HCT116 (cell line): ENCODE measurements around the gene OR2H1. TPM values are rescaled to one million over a fixed set of nuclear protein-coding genes. Genes with fewer than 3 reads are reported as not detected.

Experiments
- ATAC-seq: fragments of 200-7000 bp; cut with Tn5 transposase; 2 replicates; pipeline ENCODE4 v1.9.1; 2020; ENCODE audit warnings: mild to moderate bottlenecking, moderate library complexity
- BruUV-seq: library from RNA; stranded (reverse); fragments of 400-500 nt; replicated peaks from 2 replicates; lab custom pipeline; 2021; lab: Mats Ljungman, UMichigan
- CTCF ChIA-PET: fragments of 300-600 bp; sonication (Branson Sonifier 250); formaldehyde crosslinking; loops from one replicate; lab custom pipeline; 2021; ENCODE audit warnings: antibody characterized with exemption; lab: Charles Lee
- POLR2A ChIA-PET: fragments of 300-600, 350-600 bp; sonication (Branson Sonifier 250); formaldehyde crosslinking; loops from one replicate; lab custom pipeline; 2021; ENCODE audit warnings: antibody characterized with exemption; lab: Charles Lee
- RAD21 ChIA-PET, 2 experiments: fragments of 300-600 bp; sonication (Branson Sonifier 250); formaldehyde crosslinking; loops; one replicate each; lab custom pipeline; 2023; ENCODE audit warnings: low total read pairs in 2 of 2; ENCODE audit not compliant: uncharacterized antibody in 2 of 2, unreplicated experiment in 2 of 2, low non-redundant PET in 1 of 2; lab: Charles Lee
- DNase-seq: peaks from one replicate; pipeline ENCODE4 v3.0.0-alpha.2; 2010; ENCODE audit warnings: low read depth, low spot score
- H2AFZ ChIP-seq: fragments of 200-600 bp; shearing (Covaris generic), sonication (generic); 2 replicates; pipeline ENCODE4 v1.6.1; 2017; ENCODE audit warnings: low read depth, mixed run types, mixed read lengths, antibody characterized with exemption, low read length; ENCODE audit not compliant: poor library complexity, severe bottlenecking
- H3K27ac ChIP-seq: 2 replicates; pipeline ENCODE4 v1.5.1; 2012; ENCODE audit warnings: low read depth, low read length
- H3K27me3 ChIP-seq: fragments of 200-600 bp; sonication (generic); 2 replicates; pipeline ENCODE4 v1.6.1; 2016; ENCODE audit warnings: mixed run types, low read length, mixed read lengths; ENCODE audit not compliant: insufficient read depth
- H3K36me3 ChIP-seq, 2 experiments: fragments of 200-500 bp in 1 of 2; fragments of 200-600 bp in 1 of 2; sonication (Bioruptor generic) in 1 of 2; sonication (generic) in 1 of 2; 2 replicates each; pipeline versions ENCODE4 v1.5.1 to v1.6.1; 2014 to 2016; ENCODE audit warnings: low read length in 2 of 2, inconsistent platforms in 1 of 2, mixed read lengths in 1 of 2, mixed run types in 1 of 2; ENCODE audit not compliant: insufficient read depth in 2 of 2, control insufficient read depth in 1 of 2
- H3K4me1 ChIP-seq, 2 experiments: fragments of 200-600 bp in 1 of 2; sonication (generic) in 1 of 2; 2 replicates each; pipeline versions ENCODE4 v1.5.1 to v1.6.1; 2012 to 2017; ENCODE audit warnings: low read length in 2 of 2, inconsistent platforms in 1 of 2, mild to moderate bottlenecking in 1 of 2, mixed read lengths in 1 of 2, mixed run types in 1 of 2, moderate library complexity in 1 of 2; ENCODE audit not compliant: insufficient read depth in 2 of 2, control insufficient read depth in 1 of 2
- H3K4me2 ChIP-seq: fragments of 200-600 bp; sonication (generic); 2 replicates; pipeline ENCODE4 v1.6.1; 2017; ENCODE audit warnings: mixed run types, low read length, mixed read lengths
- H3K4me3 ChIP-seq, 2 experiments: fragments of 200-600 bp in 1 of 2; sonication (generic) in 1 of 2; replicated peaks in 1 of 2; 2 replicates each; pipeline ENCODE4 v1.5.1; 2011 to 2016; ENCODE audit warnings: low read length in 2 of 2, control low read depth in 1 of 2, low read depth in 1 of 2, mild to moderate bottlenecking in 1 of 2, mixed read lengths in 1 of 2, mixed run types in 1 of 2
- H3K79me2 ChIP-seq: fragments of 200-600 bp; sonication (generic); 2 replicates; pipeline ENCODE4 v1.6.1; 2017; ENCODE audit warnings: mild to moderate bottlenecking, mixed run types, low read length, moderate library complexity, mixed read lengths; ENCODE audit not compliant: insufficient read depth
- H3K9ac ChIP-seq: fragments of 200-600 bp; sonication (generic); 2 replicates; pipeline ENCODE4 v1.6.1; 2016; ENCODE audit warnings: low read length, mixed read lengths
- H3K9me2 ChIP-seq: fragments of 200-600 bp; sonication (generic), shearing (Covaris generic); 2 replicates; pipeline ENCODE4 v1.6.1; 2017; ENCODE audit warnings: mixed run types, mild to moderate bottlenecking, moderate library complexity; ENCODE audit not compliant: insufficient read depth
- H3K9me3 ChIP-seq, 2 experiments: fragments of 200-500 bp in 1 of 2; fragments of 200-600 bp in 1 of 2; sonication (Bioruptor generic) in 1 of 2; sonication (generic) in 1 of 2; 2 replicates each; pipeline ENCODE4 v1.6.1; 2014 to 2017; ENCODE audit warnings: low read length in 2 of 2, mixed read lengths in 2 of 2, inconsistent platforms in 1 of 2, low read depth in 1 of 2, mild to moderate bottlenecking in 1 of 2, mixed run types in 1 of 2, moderate library complexity in 1 of 2; ENCODE audit not compliant: control insufficient read depth in 1 of 2, insufficient read depth in 1 of 2
- H4K20me1 ChIP-seq: fragments of 200-600 bp; sonication (generic), shearing (Covaris generic); 2 replicates; pipeline ENCODE4 v1.6.1; 2017; ENCODE audit warnings: mixed run types, mild to moderate bottlenecking, moderate library complexity; ENCODE audit not compliant: insufficient read depth
- CBX3 ChIP-seq: IDR thresholded peaks from 2 replicates; pipeline ENCODE4 v1.6.1; 2012; ENCODE audit warnings: low read depth
- CEBPB ChIP-seq: IDR thresholded peaks from 2 replicates; pipeline ENCODE4 v1.6.1; 2012; ENCODE audit warnings: low read depth
- ELF1 ChIP-seq: IDR thresholded peaks from 2 replicates; pipeline ENCODE4 v1.6.1; 2012; ENCODE audit warnings: low read depth, borderline replicate concordance
- EZH2phosphoT487 ChIP-seq: fragments of 200-600 bp; IDR thresholded peaks from 2 replicates; pipeline ENCODE4 v1.6.1; 2018; ENCODE audit warnings: antibody characterized with exemption, borderline replicate concordance
- FOSL1 ChIP-seq: IDR thresholded peaks from 2 replicates; pipeline ENCODE4 v1.6.1; 2012; ENCODE audit warnings: low read depth
- JUND ChIP-seq: IDR thresholded peaks from 2 replicates; pipeline ENCODE4 v1.6.1; 2012
- POLR2A ChIP-seq: IDR thresholded peaks from 2 replicates; pipeline ENCODE4 v1.7.0; 2011; ENCODE audit warnings: borderline replicate concordance; ENCODE audit not compliant: insufficient read depth, insufficient read length; ENCODE audit errors: extremely low read depth
- POLR2AphosphoS5 ChIP-seq: IDR thresholded peaks from 2 replicates; pipeline ENCODE4 v1.6.1; 2011; ENCODE audit warnings: mild to moderate bottlenecking, low read depth, low read length, moderate library complexity
- RAD21 ChIP-seq: IDR thresholded peaks from 2 replicates; pipeline ENCODE4 v1.6.1; 2012; ENCODE audit warnings: low read depth, mild to moderate bottlenecking
- SP1 ChIP-seq: IDR thresholded peaks from 2 replicates; pipeline ENCODE4 v1.6.1; 2012; ENCODE audit warnings: low read depth
- SRF ChIP-seq: IDR thresholded peaks from 2 replicates; pipeline ENCODE4 v1.6.1; 2012; ENCODE audit warnings: low read depth
- TCF7L2 ChIP-seq: IDR thresholded peaks from 2 replicates; pipeline ENCODE4 v1.7.0; 2011; ENCODE audit warnings: borderline replicate concordance, inconsistent platforms; ENCODE audit not compliant: insufficient read depth, insufficient read length; ENCODE audit errors: extremely low read depth
- YY1 ChIP-seq: IDR thresholded peaks from 2 replicates; pipeline ENCODE4 v1.6.1; 2011; ENCODE audit warnings: low read length, low read depth, moderate library complexity, mild to moderate bottlenecking; ENCODE audit not compliant: insufficient replicate concordance; ENCODE audit errors: extremely low read depth
- ZFX ChIP-seq: fragments of 450-650 bp; IDR thresholded peaks from 2 replicates; pipeline ENCODE4 v1.6.1; 2017
- ZNF274 ChIP-seq: fragments of 200-500 bp; sonication (Bioruptor generic); IDR thresholded peaks from 2 replicates; pipeline ENCODE4 v1.6.1; 2014; ENCODE audit warnings: mild to moderate bottlenecking, low read depth, low read length, inconsistent platforms
- intact Hi-C: fragments of 100-400 bp; cut with micrococcal nuclease; formaldehyde crosslinking; loops from 2 replicates; pipeline ENCODE4 v1.10.0; 2022
- total RNA-seq: library from RNA; stranded (reverse); gene quantifications from one replicate; pipeline ENCODE4 v1.2.1, GENCODE V29; 2021; ENCODE audit not compliant: unreplicated experiment
- TF ChIP-seq, protein P1 (sequence below): IDR thresholded peaks from 2 replicates; pipeline ENCODE4 v1.6.1; 2012
- TF ChIP-seq, protein P2 (sequence below), 3 experiments: fragments of 200-600 bp in 1 of 3; sonication (generic) in 1 of 3; IDR thresholded peaks in 2 of 3; conservative IDR thresholded peaks in 1 of 3; 2 replicates each; pipeline ENCODE4 v1.5.1; 2012 to 2017; ENCODE audit warnings: low read depth in 2 of 3, low read length in 2 of 3, antibody characterized with exemption in 1 of 3, borderline replicate concordance in 1 of 3, control low read depth in 1 of 3, mild to moderate bottlenecking in 1 of 3, mixed read lengths in 1 of 3, mixed run types in 1 of 3, moderate library complexity in 1 of 3; ENCODE audit not compliant: insufficient read depth in 1 of 3

OR2H1 gene
- total RNA-seq, 1 experiment from 2014 or later = not detected

DNA sequence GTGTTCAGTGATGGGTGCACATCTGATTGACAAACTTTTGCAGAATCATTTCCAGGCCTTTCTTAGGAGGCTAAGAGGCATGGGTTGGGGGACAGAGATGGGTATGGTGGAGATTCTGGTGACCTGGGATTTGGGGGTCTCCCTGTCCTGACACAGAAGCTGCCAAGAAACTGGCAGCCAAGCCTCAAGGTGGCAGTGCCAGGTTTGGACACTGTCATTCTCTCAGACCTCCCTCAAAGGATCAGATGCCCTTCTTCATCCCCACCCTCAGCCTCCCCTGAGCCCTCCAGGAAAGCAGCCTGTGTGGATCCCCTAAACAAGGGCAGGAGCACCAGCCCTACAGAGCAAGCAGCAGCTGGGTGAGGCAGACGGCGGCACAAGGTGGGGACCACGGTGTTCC, 48.9 kb downstream of the OR2H1 start:
- no TSS peak for BruUV-seq
- no peaks in the 10 kb centered on the region for H3K9me2 ChIP-seq
- DNase-seq = no peak
- no peak for ATAC-seq
- TF ChIP-seq SRF = no peak
- TF ChIP-seq, protein P1, sequence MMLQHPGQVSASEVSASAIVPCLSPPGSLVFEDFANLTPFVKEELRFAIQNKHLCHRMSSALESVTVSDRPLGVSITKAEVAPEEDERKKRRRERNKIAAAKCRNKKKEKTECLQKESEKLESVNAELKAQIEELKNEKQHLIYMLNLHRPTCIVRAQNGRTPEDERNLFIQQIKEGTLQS = no peak
- TF ChIP-seq TCF7L2 = no peak
- TF ChIP-seq ZNF274 = no peak
- no peak for TF ChIP-seq FOSL1
- no peak for TF ChIP-seq YY1
- no peak for TF ChIP-seq POLR2AphosphoS5
- TF ChIP-seq CEBPB = no peak
- no peak for TF ChIP-seq CBX3
- TF ChIP-seq EZH2phosphoT487 = no peak
- no peak for TF ChIP-seq POLR2A
- no peak for TF ChIP-seq ZFX
- TF ChIP-seq RAD21 = no peak
- no peak for TF ChIP-seq JUND
- no peak for TF ChIP-seq ELF1
- TF ChIP-seq, protein P2, sequence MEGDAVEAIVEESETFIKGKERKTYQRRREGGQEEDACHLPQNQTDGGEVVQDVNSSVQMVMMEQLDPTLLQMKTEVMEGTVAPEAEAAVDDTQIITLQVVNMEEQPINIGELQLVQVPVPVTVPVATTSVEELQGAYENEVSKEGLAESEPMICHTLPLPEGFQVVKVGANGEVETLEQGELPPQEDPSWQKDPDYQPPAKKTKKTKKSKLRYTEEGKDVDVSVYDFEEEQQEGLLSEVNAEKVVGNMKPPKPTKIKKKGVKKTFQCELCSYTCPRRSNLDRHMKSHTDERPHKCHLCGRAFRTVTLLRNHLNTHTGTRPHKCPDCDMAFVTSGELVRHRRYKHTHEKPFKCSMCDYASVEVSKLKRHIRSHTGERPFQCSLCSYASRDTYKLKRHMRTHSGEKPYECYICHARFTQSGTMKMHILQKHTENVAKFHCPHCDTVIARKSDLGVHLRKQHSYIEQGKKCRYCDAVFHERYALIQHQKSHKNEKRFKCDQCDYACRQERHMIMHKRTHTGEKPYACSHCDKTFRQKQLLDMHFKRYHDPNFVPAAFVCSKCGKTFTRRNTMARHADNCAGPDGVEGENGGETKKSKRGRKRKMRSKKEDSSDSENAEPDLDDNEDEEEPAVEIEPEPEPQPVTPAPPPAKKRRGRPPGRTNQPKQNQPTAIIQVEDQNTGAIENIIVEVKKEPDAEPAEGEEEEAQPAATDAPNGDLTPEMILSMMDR (IDR thresholded peaks at IDR 0.05 in 2 of 3, conservative IDR thresholded peaks at IDR 0.05 in 1 of 3; ENCODE audit: borderline replicate concordance in 1 of 3, insufficient read depth in 1 of 3, low read depth in 2 of 3, low read length in 2 of 3) = no peak
- no peak for TF ChIP-seq SP1
- ChIA-PET RAD21 (no interaction called here), POLR2A (no interaction called here), CTCF (no interaction called here)
- no peaks in the 10 kb centered on the region for H3K79me2 ChIP-seq
- peaks cover 5% of the 10 kb centered on the region; the same call in 1 of the 2 replicates for H3K27me3 ChIP-seq
- no peaks in the 10 kb centered on the region; a peak in 1 of 4 replicates for H3K4me1 ChIP-seq
- intact Hi-C loops = no loop called here
- no peak overlapping the region for H2AFZ ChIP-seq
- no peaks in the 10 kb centered on the region for H3K9me3 ChIP-seq
- no peaks in the 10 kb centered on the region for H3K36me3 ChIP-seq
- no peak overlapping the region for H3K27ac ChIP-seq
- H3K4me2 ChIP-seq = no peak overlapping the region
- H3K4me3 ChIP-seq = no peak overlapping the region
- no peak overlapping the region for H3K9ac ChIP-seq
- no peaks in the 10 kb centered on the region for H4K20me1 ChIP-seq
